HG03342 (cell line): ENCODE measurements around the gene MT1F.
"Not testable (repeated sequence)": the region's sequence is repeated elsewhere in the genome, so short reads cannot be mapped to it uniquely, and the experiment has no call there.

Experiments used
- ATAC-seq: cut with Tn5 transposase; IDR thresholded peaks from one replicate; pipeline ENCODE4 v1.9.1; 2021; ENCODE audit warnings: mild to moderate bottlenecking, moderate library complexity; ENCODE audit not compliant: unreplicated experiment

Gene MT1F

DNA sequence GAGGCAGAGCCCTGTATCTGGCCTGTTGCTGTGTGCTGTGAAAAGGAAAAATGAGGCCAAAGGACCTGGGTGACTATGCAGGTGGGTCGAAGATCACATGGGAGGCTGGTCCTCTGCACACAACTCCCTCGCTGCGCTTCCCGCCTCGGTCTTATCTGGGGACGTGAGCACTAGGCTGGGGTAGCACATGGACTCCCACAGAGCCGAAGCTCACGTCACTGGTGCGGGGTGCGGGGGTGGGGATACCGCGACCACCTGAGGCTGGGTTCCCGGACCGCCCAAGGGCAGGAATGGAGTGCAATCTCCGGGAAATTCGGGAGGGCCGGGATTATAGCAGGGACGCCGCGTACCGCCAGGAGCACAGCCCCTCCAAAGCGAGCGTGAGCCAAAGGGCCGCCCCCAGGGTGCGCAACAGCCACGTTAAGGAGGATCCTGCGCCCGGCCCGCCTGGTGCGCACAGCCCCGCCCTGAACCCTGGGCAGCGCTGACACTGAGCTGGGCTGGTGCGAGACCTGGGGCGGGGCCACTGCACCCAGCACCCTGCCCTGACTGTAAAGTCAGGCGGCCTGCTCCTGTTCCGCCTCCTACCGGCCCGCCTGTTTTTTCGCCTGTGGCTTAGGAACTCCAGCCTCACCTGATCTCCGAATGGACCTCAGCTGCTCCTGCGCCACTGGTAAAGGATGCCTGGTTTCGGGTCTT, 14.5 kb upstream of the MT1F start:
- no peak for ATAC-seq

DNA sequence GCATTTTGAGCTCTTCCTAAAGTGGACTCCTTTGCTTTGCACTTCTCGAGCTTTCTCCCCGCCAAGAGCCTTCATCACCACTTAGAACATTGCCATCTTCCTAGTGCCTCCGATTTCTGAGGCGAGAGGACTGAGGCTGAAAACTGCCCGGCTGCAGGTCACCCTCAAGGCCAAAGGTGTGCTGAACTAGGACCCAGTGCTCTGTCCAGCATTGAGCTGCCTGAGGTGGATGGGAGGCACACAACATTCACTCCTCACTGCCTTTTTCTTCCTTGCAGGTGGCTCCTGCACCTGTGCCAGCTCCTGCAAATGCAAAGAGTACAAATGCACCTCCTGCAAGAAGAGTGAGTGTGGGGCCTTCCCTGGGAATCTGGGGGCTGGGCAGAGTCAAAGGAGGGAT, 13.9 kb upstream of the MT1F start:
- no peak for ATAC-seq

DNA sequence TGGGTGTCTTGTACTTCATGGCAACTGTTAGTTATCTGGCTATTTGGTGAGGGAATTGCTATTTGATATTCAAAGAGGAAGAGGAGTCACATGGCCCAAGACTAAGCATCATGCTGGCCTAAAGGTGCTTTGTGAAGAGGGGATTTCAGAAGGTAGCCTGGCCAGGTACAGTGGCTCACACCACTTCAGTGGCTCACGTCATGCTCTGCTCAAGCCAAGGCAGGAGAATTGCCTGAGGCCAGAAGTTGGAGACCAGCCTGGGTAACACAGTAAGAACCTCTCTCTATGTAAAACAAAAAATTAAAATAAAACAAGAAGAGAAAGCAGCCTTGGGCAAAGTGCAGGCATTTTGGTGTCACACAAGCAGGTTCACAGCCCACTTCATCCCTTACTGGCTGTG, 12.4 kb upstream of the MT1F start:
- no peak for ATAC-seq

DNA sequence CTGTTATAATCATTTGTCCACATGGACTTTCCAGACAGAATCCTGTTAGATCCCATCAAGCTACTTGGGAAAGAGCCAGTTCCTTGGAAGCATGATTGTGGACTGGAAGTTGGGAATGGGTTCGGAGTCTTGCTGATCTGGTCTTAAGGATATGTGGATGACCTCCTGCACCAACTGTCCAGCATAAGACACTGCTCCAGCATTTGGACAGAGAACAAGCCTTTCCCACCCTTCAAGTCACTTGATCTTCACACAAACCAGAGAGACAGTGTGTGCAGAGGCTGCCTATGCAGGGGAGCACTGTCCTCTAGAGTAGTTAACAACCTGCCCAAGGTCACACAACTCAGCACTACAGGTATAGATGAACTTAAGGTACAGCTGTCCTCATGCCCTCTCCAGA, 11.9 kb upstream of the MT1F start:
- ATAC-seq, result no peak

DNA sequence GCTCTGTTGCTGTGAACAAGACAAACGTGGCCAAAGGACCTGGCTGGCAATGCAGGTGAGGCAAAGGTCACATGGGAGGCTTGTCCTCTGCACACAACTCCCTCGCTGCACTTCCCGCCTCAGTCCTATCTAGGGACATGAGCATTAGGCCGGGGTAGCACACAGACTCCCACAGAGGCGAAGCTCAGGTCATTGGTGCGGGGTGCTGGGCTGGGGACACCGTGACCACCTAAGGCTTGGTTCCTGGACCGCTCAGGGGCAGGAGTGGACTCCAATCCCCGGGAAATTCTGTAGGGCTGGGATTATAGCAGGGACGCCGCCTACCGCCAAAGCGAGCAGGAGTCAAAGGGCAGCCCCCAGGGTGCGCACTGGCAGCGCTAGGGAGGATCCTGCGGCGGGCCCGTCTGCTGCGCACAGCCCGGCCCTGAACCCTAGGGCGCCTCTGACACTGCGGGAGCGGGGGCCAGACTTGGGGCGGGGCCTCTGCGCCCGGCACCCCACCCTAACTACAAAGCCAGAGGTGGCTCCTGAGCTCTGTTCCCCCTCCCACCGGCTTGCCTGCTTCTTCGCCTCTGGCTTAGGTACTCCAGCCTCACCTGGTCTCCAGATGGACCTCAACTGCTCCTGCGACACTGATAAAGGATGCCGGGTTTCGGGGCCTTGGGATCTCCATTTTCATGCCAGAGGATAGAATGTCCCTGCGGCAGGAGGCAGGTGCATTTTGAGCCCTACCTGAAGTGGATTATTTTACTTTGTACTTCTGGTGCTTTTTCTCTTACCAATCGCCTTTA, 9.9 kb upstream of the MT1F start:
- ATAC-seq, result no peak

DNA sequence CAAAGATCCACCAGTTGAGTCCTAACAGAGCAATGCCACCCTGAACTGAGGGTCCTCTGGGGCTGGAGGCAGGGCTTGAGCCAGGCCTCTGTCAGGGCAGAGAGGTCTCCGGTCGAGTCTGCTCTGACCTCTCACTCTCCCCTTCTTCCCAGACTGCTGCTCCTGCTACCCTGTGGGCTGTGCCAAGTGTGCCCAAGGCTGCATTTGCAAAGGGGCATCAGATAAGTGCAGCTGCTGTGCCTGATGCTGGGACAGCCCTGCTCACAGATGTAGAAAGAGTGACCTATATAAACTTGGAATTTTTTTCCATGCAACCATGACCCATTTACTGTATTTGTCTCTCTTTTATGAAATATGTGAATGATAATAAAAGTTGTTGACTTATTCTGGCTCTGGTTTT, 8.5 kb upstream of the MT1F start:
- ATAC-seq, result no peak

DNA sequence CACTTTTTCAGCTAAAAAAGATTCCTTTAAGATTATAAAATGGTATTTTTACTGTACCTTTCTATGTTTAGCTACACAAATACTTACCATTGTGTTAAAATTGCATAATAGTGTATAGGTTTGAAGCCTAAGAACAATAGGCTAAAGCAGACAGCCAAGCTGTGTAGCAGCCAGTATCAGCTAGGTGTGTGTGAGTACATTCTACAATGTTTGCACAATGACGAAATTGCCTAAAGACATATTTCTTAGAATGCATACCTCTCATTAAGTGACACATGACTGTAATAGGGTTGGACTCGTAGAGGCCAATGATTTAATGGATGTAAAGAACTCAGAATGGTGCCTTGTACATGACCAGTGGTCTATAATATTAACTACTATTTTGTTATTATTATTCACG, 7.9 kb upstream of the MT1F start:
- no peak for ATAC-seq

DNA sequence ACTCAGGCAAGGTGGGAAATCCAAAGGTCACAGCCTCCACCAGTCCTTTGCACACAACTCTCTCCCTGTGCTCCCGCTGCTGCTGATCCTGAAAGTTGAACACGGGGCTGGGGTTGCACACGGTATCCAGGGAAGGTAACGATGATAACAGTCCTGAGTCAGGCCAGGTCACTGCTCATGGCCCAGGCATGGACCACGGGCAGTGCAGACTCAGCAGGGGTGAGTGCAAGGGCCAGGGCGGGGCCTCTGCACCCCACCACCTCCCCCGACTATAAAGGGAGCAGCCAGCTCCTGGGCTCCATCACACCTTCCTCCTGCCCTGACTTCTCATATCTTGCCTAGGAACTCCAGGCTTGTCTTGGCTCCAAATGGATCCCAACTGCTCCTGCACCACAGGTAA, 6.2 kb upstream of the MT1F start, which contains the start of gene MT1B:
Gene MT1B (plus strand): TSS at position 301 of the 400 bp plus-strand sequence. CDS start 68 bp downstream, at position 369.
- ATAC-seq, result no peak

DNA sequence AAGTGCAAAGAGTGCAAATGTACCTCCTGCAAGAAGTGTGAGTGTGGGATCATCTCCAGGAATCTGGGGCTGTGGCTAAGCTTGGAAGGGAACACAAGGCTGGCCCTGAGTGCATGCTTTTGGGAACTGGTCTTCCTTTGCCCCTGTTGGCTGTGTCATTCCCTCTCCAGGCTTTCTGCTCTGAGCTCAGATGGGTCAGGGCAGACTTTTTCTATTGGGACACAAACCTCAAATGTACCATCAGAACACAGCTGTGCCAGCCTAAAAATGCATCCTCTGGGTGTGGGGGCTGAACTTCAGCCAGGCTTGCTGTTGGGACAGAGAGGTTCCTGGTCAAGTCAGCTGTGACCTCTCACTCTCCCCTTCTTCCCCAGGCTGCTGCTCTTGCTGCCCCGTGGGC, 5.2 kb upstream of the MT1F start:
- ATAC-seq, result no peak

DNA sequence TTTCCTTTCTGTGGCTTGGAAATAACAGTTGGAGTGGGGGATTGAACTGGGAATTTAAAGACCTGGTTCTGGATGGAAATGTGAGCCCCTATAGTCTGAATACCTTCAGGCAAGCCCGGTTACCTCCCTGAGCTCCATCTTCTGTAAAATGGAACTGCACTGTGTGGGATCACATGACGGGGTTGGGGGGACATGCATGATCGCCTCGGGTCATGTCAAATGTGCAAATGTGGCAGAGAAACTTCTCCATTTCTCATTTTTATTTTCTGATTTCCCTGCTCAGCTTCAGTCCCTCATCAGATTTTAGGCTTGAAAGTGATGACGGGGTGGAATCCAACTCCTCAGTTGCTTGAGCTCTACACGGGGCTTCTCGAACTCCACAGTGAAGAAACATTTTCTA, 4.5 kb upstream of the MT1F start:
- no peak for ATAC-seq

DNA sequence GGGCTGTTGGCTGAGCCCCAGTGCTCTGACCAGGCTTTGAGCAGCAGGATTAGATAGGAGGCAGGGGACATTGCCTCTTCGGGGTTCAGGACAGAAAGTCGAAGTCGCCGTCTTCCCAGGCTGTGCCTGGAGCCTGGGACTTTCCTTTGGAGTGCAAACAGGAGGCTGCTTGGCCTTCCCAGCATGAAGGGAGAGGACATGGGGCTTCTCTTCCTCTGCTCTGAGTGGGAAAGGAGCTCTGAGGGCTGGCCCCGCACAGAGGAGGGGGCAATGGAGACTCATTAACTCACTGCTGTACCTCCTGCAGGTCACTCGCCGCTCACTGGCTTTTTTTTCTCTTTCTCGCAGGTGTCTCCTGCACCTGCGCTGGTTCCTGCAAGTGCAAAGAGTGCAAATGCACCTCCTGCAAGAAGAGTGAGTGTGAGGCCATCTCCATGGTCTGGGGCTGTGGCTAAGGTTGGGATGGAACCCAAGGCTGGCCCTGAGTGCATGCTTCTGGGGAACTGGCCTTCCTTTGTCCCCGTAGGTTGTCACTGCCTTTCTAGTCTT, 642 bp downstream of the MT1F start:
- no peak for ATAC-seq

DNA sequence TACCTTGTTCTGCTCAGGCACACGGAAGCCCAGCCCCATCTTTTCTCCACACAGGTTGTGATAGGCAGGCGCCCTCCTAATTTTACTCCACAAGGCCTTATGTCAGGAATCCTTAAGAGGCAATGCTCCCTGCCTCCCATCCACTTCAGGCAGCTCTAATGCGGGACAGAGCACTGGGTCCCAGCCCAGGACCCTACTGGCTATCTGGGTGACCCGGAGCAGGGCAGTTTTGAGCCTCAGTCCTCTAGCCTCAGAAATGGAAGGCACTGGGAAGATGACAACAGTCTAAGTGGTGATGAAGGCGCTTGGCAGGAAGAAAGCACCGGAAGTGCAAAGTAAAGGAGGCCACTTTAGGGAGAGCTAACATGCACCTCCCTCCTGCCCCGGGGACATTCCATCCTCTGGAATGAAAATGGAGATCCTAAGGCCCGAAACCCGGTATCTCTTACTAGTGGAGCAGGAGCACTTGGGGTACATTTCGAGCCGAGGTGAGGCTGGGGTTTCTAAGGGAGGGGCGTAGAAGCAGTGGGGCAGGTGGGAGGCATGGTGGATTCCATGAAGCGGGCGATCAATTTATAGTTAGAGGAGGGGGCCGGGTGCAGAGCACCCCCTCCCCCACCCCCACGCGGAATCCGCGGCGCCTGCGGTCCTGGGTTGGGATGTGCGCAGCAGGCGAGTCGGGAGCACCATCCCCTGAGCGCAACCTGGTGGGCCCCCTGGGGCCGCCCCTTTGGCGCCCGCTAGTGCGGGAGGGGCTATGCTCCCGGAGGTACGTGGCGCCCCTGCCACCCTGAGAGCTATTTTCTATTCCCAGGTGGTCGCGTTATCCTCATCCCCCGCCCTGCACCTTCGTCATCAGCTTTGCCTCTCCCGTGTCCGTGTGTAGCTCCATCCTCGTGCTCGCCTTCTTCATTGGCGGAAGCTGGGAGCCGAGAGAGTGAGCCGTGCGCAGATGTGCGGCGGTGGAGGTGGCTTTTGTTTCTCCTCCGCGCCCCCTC, 4.9 kb downstream of the MT1F start:
- ATAC-seq, result no peak

DNA sequence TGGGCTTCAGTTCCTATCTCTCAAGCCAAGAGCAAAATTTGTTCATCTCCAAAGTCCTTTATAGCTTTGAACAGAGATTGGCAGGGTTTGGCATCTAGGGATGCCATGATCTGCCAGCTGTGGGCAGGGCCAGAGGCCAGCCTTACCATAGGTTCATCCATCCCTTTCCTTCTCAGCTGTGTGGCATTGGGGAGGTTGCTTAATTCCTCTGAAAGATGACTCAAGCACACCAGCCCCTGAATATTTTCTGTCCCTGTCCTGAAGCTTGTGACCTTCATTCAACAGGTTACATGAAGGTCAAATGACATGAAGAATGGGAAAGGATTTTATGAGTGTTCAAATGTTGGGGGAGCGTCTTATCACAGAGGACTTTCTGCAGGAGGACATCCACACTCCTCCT, 6.7 kb downstream of the MT1F start:
- no peak for ATAC-seq

DNA sequence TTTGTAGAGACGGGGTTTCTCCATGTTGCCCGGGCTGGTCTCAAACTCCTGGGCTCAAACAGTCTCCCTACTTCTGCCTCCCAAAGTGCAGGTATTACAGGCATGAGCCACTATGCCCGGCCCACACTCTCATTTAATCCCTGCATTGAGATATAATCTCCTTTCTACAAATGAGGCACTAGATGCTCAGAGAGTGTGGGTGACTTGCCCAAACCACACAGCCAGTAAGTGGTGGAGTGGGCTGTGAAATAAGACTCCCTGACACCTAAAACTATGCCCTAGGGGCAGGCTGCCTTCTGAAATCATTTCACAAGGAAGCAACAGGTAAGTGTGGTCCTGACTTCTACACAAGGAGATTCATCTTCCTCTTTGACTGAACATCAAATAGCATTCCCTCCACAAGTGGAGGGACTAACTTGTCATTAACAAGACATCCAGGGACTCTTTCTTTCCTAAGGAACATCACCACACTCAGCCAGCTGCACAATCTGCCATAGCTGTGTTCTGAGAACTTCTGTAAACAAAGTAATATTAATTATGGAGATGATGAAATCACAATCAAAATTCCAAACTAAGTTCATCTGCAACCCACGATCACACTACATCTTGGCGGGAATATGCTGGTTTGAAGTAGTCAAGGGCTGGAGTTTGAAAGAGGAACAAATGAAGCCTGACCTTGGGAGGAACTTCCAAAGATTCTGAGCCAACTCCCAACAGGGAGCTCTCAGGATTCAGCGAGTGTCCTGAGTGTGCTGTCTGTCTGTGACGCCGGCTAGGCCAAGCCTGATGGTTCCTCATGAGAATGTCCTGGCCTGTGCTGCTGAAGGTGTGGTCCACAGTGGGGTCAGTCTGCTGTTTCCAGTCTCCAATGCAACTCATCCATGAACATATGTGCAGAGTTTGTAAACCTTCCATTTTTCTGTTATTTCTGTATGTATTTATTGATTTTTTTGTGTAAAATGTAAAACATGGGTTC, 7.8 kb downstream of the MT1F start:
- ATAC-seq, result not testable (repeated sequence)

DNA sequence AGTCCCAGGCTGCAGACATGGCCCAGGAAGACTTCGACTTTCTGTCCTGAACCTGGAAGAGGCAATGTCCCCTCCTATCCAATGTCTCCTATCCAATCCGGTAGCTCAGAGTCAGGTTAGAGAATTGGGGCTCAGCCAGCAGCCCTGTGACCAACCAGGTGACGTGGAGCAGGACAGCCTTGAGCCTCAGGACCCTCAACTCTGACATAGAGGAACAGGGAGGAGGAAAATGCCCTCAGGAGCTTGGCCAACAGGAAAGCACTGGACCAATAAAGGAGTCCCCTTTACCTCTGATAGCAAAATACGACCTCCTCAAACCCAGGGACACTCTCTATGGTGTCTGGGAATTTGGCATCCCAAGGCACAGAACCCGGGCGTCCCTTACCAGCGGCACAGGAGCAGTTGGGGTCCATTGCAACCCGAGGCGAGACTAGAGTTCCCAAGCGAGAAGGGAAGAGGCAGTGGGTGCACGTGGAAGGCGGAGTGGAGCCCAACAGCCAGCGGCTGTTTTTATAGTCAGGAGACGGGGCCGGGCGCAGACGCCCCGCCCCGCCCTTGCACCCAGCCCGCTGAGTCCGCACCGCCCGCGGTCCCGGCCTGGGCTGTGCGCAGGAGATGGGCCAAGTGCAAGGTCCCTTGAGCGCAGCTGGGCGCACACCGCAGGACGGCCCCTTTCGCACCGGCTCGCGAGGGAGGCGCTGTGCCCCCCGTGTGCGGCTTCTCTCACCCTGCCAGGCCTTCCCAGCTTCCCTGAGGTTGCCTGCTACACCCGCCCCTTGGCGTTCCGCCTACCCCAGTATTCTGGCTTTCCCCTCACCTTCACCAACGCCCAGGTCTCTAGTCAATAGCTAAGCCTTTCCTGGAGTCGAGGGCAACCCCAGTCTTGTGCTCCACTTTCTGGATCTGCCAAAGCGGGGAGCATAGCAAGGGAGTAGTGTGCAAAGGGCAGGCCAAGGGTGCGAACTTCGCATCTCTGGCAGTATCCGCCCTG, 10.1 kb downstream of the MT1F start, which contains the start of gene MT1G:
Gene MT1G (minus strand): TSS at position 485 of the 991 bp plus-strand sequence. CDS start 72 bp downstream, at position 413.
- no peak for ATAC-seq

DNA sequence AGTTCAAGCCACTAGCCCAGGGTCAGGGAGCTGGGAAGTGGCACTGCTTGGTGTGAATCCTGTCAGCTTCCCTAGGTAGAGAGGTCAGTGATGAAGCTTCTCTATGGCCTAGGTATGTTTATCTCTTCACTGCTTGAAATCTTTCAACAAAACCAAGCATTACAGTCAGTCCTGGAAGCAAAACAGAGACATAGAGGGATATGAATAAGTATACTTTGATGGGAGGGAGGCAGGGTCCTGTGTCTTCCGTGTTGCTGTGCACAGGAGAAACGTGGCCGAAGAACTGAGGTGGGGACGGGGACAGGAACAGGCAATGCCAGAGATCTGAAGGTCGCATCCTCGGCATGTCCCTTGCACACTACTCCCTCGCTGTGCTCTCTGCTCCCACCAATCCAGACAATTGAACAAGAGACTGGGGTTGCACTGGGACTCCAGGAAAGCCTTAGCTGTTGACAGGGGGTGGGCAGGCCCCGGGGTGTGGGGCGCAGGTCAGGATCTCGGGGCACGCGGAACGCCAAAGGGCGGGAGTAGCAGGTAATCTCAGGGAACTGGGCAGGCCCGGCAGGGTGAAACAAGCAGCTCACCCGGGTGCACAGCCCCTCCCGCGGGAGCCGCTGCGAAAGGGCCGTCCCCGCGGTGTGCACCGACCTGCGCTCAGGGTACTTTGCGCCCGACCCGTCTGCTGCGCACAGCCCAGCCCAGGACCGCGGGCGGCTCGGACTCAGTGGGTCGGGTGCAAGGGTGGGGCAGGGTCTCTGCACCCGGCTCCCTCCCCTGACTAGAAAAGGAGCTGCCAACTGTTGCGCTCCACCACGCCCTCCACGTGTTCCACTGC, 11.5 kb downstream of the MT1F start, which contains the start of gene MT1H:
Gene MT1H (plus strand): TSS at position 810 of the 835 bp plus-strand sequence. CDS start 71 bp downstream, outside the sequence.
- ATAC-seq, result no peak

DNA sequence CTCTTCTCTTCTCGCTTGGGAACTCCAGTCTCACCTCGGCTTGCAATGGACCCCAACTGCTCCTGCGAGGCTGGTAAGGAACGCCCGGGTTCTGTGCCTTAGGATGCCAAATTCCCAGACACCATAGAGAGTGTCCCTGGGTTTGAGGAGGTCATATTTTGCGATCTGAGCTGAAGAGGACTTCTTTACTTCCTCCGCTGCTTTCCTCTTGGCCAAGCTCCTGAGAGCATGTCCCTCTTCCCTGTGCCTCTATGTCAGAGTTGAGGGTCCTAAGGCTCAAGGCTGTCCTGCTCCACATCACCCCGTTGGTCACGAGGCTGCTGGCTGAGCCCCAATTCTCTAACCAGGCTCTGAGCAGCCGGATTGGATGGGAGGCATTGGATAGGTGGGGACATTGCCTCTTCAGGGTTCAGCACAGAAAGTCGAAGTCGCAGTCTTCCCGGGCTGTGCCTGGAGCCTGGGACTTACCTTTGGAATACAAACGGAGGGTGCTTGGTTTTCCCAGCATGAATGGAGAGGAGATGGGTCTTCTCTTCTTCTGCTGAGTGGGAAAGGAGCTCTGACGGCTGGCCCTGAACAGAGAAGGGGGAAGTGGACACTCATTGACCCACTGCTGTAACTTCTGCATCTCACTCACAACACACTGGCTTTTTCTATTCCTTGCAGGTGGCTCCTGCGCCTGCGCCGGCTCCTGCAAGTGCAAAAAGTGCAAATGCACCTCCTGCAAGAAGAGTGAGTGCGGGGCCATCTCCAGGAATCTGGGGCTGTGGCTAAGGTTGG, 12.3 kb downstream of the MT1F start:
- no peak for ATAC-seq
